Muscle of leg (tissue), 11 donors: Measurements from ENCODE around the gene PAK6. TPM values are rescaled to one million over a fixed set of nuclear protein-coding genes. Genes with fewer than 3 reads are reported as not detected.

Source experiments
- DNase-seq: peaks from one replicate; pipeline ENCODE4 v3.0.0; 2013
- H3K27ac ChIP-seq: one replicate; pipeline ENCODE4 v1.5.1; 2013; ENCODE audit warnings: mild to moderate bottlenecking, low read length, control low read depth
- H3K27me3 ChIP-seq: one replicate; pipeline ENCODE4 v1.6.1; 2013; ENCODE audit warnings: low read length; ENCODE audit not compliant: control insufficient read depth, insufficient read depth
- H3K36me3 ChIP-seq: one replicate; pipeline ENCODE4 v1.6.1; 2013; ENCODE audit warnings: low read length; ENCODE audit not compliant: control insufficient read depth, insufficient read depth
- H3K4me1 ChIP-seq: one replicate; pipeline ENCODE4 v1.6.1; 2013; ENCODE audit warnings: low read length; ENCODE audit not compliant: control insufficient read depth, insufficient read depth
- H3K4me3 ChIP-seq: one replicate; pipeline ENCODE4 v1.5.1; 2013; ENCODE audit warnings: low read length, control low read depth
- H3K9me3 ChIP-seq: replicated peaks from 2 replicates; pipeline ENCODE4 v1.6.1; 2013; ENCODE audit warnings: low read depth, low read length; ENCODE audit not compliant: control insufficient read depth
- WGBS: methylation state at CpG from one replicate; pipeline ENCODE4 v1.1.5; 2013; ENCODE audit warnings: missing lambda C conversion rate; ENCODE audit not compliant: insufficient coverage; 5-methylcytosine and 5-hydroxymethylcytosine counted together
- polyA plus RNA-seq, 8 donors: library from polyadenylated mRNA; unstranded; fragments of 120-200 nt; gene quantifications; one replicate each; pipeline versions ENCODE4 v1.2.1 to v1.2.3, GENCODE V29; 2013; ENCODE audit warnings: inconsistent platforms in 1 of 8, low replicate concordance in 1 of 8; ENCODE audit not compliant: insufficient read length in 8 of 8, insufficient read depth in 1 of 8
- total RNA-seq: library from RNA; stranded (reverse); fragments of 120-200 nt; gene quantifications from one replicate; pipeline ENCODE4 v1.2.4, GENCODE V29; 2013

The PAK6 gene
- total and polyA plus RNA-seq, 9 donors, result 0.29 to 1.6 (median 0.53) TPM

- no peak for DNase-seq
- WGBS, result 85% methylated on average over 8 of the region's 17 CpGs
- Histone ChIP-seq H3K9me3 (no peaks in the 10 kb centered on the region), H3K4me1 (peaks cover 10% of the 10 kb centered on the region), H3K36me3 (no peaks in the 10 kb centered on the region), H3K4me3 (no peak overlapping the region), H3K27ac (no peak overlapping the region), H3K27me3 (peaks cover 34% of the 10 kb centered on the region)
These were observed 9.3 kb downstream of the PAK6 start for GRCh38 chr15:40248006-40248783.

- Histone ChIP-seq H3K27me3 (peaks cover 46% of the 10 kb centered on the region), H3K4me3 (no peak overlapping the region), H3K4me1 (peaks cover 16% of the 10 kb centered on the region), H3K27ac (no peak overlapping the region), H3K9me3 (no peaks in the 10 kb centered on the region), H3K36me3 (no peaks in the 10 kb centered on the region)
- no peak for DNase-seq
- WGBS, result 67% methylated on average over 5 of the region's 11 CpGs
These were observed 10.8 kb downstream of the PAK6 start for GRCh38 chr15:40249477-40250303.

DNA sequence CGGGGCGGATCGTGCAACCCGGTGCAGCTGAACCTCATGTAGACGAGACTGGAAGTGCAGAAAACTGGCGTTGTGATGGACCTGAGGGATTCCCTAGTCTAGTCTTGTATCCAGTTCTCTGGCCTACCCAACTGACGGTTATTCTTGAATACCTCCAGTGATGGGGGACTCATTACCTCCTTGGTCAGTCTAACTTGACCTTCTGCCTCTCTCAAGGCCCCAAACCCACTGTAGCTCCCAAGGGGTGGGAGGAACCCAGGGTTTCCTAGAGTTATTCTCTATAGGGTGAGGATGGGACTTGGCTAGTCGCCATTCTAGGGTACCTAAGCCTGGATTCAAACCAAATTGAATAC, 11.4 kb downstream of the PAK6 start:
- Histone ChIP-seq H3K4me3 (no peak overlapping the region), H3K27me3 (peaks cover 49% of the 10 kb centered on the region), H3K27ac (no peak overlapping the region), H3K36me3 (no peaks in the 10 kb centered on the region), H3K9me3 (no peaks in the 10 kb centered on the region), H3K4me1 (peaks cover 16% of the 10 kb centered on the region)
- WGBS, result 92% methylated on average over 5 of the region's 8 CpGs
- DNase-seq, result no peak

DNA sequence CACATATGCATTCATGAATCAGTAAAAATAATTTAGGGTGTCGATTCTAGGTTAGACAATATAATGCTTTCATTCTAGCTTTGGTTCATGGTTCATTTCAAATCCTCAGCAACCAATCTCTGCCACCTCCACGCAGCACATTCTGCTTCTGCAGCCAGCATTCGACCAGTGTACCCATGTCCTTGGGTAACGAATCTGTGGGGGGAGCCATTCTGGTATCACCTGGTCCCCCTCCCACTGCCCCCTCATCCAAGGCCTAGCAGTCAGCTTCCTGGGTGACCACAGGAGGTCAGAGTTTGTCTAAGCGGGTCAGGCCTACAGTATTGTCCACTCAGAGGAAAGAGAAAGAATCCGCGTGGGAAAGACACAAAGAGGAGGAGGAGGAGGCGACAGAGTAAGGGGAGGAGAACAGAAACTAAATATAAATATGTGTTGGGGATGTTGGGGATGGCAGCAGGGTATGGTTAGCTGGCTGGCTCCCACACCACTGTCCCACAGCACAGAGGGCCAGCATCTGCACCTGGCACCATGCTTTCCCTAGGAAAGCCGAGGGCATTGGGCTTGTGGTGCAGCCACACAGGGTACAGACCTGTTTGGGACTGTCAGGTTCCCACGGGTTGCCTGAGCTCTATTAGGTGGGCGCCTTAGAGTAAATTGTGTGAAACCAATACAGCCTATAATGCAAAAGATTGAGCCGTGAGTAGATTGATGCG, 12.1 kb downstream of the PAK6 start:
- Histone ChIP-seq H3K27ac (no peak overlapping the region), H3K4me1 (peaks cover 16% of the 10 kb centered on the region), H3K4me3 (no peak overlapping the region), H3K36me3 (no peaks in the 10 kb centered on the region), H3K27me3 (peaks cover 51% of the 10 kb centered on the region), H3K9me3 (no peaks in the 10 kb centered on the region)
- 74% methylated on average over 9 of the region's 13 CpGs for WGBS
- DNase-seq, result no peak

GRCh38 chr15:40251486-40252140, 12.8 kb downstream of the PAK6 start:
- Histone ChIP-seq H3K4me1 (peaks cover 16% of the 10 kb centered on the region), H3K27ac (no peak overlapping the region), H3K4me3 (no peak overlapping the region), H3K27me3 (peaks cover 51% of the 10 kb centered on the region), H3K36me3 (no peaks in the 10 kb centered on the region), H3K9me3 (no peaks in the 10 kb centered on the region)
- 79% methylated on average over 7 of the region's 10 CpGs for WGBS
- DNase-seq, result no peak

GRCh38 chr15:40252141-40252437, 13.2 kb downstream of the PAK6 start:
- Histone ChIP-seq H3K27ac (no peak overlapping the region), H3K36me3 (no peaks in the 10 kb centered on the region), H3K27me3 (peaks cover 53% of the 10 kb centered on the region), H3K4me1 (peaks cover 16% of the 10 kb centered on the region), H3K4me3 (no peak overlapping the region), H3K9me3 (no peaks in the 10 kb centered on the region)
- DNase-seq, result no peak
- 23% methylated on average over 25 of the region's 27 CpGs for WGBS

GRCh38 chr15:40252438-40253166, 13.7 kb downstream of the PAK6 start:
- peak; percentile 44 for DNase-seq
- peaks cover 54% of the 10 kb centered on the region for H3K27me3 ChIP-seq
- H3K4me3 ChIP-seq, result peak overlapping the region; percentile 48
- under 1% methylated on average over 82 of the region's 82 CpGs for WGBS
- H3K27ac ChIP-seq, result no peak overlapping the region
- H3K36me3 ChIP-seq, result no peaks in the 10 kb centered on the region
- peaks cover 16% of the 10 kb centered on the region for H3K4me1 ChIP-seq
- no peaks in the 10 kb centered on the region for H3K9me3 ChIP-seq

DNA sequence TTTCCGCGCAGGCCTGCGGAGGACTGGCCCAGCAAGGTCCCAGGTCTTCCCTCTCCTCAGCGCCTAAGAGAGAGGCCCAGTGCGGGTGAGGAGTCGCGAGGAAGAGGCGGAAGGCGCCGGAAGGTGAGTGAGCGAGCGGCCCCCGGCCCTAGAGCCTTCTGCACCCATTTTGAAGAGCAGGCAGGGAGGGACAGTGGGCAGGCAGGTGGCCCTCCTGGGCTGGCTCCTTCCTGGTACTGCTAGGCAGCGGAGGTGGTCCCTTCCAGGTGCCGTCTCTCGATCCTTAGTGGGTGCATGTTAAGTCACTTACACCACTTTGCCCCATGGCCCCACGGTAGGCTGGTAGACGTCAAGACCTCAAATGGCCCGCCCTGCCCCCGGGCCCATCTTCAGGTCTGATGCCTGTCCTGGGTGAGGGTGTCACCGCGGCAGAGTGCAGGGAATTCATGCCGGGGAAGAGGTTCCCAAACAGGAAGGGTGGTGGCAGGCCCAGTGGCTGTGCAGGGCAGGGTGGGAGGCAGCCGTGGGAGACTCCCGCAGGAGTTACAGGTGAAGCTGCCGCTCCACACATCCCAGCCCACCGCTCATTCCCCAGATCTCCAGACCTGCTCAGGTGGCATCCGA, 14.4 kb downstream of the PAK6 start:
- Histone ChIP-seq H3K27ac (no peak overlapping the region), H3K27me3 (peaks cover 56% of the 10 kb centered on the region), H3K4me3 (peak overlapping the region; percentile 48), H3K9me3 (no peaks in the 10 kb centered on the region), H3K36me3 (no peaks in the 10 kb centered on the region), H3K4me1 (peaks cover 16% of the 10 kb centered on the region)
- WGBS, result 32% methylated on average over 23 of the region's 28 CpGs
- no peak for DNase-seq

DNA sequence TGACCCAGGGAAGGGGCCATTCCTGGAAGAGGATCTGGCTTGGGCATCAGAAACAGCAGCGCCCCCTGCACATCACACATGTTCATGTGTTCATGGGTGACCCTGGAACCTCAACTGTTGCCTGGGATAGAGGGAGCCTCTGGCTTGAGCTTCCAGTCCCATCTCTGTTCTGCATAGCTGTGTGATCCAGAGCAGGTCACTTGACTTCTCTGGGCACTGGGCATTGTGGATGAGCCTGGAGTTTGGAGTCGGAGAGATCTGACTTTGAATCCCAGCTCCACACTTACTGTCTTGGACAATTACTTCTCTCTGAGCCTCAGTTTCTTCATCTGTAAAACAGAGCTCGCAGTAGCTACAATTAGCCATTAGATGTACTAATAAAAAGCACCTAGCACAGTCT, 15.6 kb downstream of the PAK6 start:
- no peaks in the 10 kb centered on the region for H3K9me3 ChIP-seq
- H3K4me1 ChIP-seq, result peaks cover 13% of the 10 kb centered on the region
- H3K36me3 ChIP-seq, result no peaks in the 10 kb centered on the region
- H3K4me3 ChIP-seq, result no peak overlapping the region
- no peak for DNase-seq
- H3K27me3 ChIP-seq, result peaks cover 56% of the 10 kb centered on the region
- 100% methylated on average over 2 of the region's 3 CpGs for WGBS
- no peak overlapping the region for H3K27ac ChIP-seq
